ENCODE measurements around the gene GPRIN2.

Gene GPRIN2

DNA sequence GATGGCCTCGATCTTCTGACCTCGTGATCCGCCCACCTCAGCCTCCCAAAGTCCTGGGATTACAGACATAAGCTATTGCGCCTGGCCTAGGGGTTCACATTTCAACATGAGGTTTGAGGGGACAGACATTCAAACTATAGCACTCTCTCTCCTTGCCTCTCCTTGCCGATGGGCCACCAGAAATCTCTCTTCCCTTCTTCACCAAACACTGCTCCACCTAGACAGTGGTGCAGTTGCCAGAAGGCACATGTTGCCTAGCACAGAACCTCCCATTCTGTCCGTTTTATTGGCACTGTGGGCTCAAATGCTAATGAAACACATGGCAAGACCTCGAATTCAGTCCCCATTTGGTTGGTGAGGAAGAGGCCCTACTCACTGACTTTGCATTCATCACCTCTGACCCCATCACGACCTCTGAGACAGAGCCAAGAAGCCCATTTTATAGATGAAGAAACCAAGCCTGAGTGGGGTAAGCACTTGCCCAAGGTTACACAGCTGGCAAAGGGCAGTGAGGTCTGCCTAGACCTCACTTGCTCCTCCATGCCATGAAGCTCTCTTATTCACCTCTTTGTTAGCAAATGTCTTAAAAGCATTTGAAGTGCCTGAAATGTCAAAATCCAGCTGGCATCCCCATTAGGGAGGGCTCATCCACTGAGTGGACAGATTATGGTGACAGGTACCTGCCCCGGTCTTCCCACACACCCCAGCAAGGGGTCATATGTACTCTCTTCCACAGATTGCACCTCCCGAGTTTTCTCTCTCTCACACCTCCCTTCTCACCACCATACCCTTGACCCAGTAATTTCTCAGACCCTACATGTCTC is 34.0 kb downstream of the GPRIN2 start:
- H3K27me3 ChIP-seq (ENCODE audit: control insufficient read depth, low read length): no peaks in the 10 kb centered on the region
- no peaks in the 10 kb centered on the region for H3K36me3 ChIP-seq (ENCODE audit: control insufficient read depth, low read length)
- H3K4me3 ChIP-seq (ENCODE audit: low read length): no peak overlapping the region
- H3K79me2 ChIP-seq (ENCODE audit: control insufficient read depth, low read length): no peaks in the 10 kb centered on the region
- no peak for TF ChIP-seq EZH2phosphoT487 (IDR thresholded peaks at IDR 0.05; ENCODE audit: borderline replicate concordance, low read length)
- TF ChIP-seq, protein P1, sequence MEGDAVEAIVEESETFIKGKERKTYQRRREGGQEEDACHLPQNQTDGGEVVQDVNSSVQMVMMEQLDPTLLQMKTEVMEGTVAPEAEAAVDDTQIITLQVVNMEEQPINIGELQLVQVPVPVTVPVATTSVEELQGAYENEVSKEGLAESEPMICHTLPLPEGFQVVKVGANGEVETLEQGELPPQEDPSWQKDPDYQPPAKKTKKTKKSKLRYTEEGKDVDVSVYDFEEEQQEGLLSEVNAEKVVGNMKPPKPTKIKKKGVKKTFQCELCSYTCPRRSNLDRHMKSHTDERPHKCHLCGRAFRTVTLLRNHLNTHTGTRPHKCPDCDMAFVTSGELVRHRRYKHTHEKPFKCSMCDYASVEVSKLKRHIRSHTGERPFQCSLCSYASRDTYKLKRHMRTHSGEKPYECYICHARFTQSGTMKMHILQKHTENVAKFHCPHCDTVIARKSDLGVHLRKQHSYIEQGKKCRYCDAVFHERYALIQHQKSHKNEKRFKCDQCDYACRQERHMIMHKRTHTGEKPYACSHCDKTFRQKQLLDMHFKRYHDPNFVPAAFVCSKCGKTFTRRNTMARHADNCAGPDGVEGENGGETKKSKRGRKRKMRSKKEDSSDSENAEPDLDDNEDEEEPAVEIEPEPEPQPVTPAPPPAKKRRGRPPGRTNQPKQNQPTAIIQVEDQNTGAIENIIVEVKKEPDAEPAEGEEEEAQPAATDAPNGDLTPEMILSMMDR (IDR thresholded peaks at IDR 0.05; ENCODE audit: low read depth, low read length, poor library complexity, severe bottlenecking): no peak
- H4K20me1 ChIP-seq (ENCODE audit: control insufficient read depth, insufficient read depth, low read depth, low read length): no peaks in the 10 kb centered on the region
- no peaks in the 10 kb centered on the region for H3K9me2 ChIP-seq (replicated peaks; ENCODE audit: control insufficient read depth, low read length)
- H3K4me1 ChIP-seq (ENCODE audit: control insufficient read depth, low read length): no peaks in the 10 kb centered on the region
- peaks cover 14% of the 10 kb centered on the region; the same call in 1 of the 2 replicates for H3K9me3 ChIP-seq (ENCODE audit: control insufficient read depth, insufficient read depth, low read length)
- peaks cover 7% of the 10 kb centered on the region for H3F3A ChIP-seq (ENCODE audit: control insufficient read depth, insufficient read depth)
- no peak overlapping the region for H3K4me2 ChIP-seq (ENCODE audit: low read length)
- no peak overlapping the region for H3K27ac ChIP-seq (ENCODE audit: low read depth, low read length)

DNA sequence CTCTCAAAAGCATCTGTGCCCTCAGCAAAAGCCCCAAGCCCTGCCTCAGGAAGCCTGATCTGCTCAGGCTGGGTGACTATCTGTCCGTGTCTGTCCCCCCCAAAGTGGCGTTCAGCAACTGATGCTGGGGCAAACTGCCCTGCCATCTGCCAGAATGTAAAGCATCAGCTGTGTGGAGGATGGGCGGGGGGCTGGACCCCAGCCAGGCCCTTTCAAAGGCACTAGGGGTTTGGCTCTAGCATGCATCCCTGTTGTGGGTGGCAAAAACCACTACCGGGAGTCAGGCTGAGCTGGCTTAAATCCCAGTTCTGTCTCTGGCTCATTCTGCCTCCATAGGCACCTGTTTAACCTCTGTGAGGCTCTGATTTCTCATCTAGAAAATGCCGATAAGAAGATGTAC is 35.5 kb downstream of the GPRIN2 start:
- Histone ChIP-seq H4K20me1 (ENCODE audit: control insufficient read depth, insufficient read depth, low read depth, low read length) (no peaks in the 10 kb centered on the region), H3K4me1 (ENCODE audit: control insufficient read depth, low read length) (no peaks in the 10 kb centered on the region), H3F3A (ENCODE audit: control insufficient read depth, insufficient read depth) (peaks cover 4% of the 10 kb centered on the region), H3K4me3 (ENCODE audit: low read length) (no peak overlapping the region), H3K9me2 (replicated peaks; ENCODE audit: control insufficient read depth, low read length) (no peaks in the 10 kb centered on the region), H3K36me3 (ENCODE audit: control insufficient read depth, low read length) (no peaks in the 10 kb centered on the region), H3K27me3 (ENCODE audit: control insufficient read depth, low read length) (no peaks in the 10 kb centered on the region), H3K9me3 (ENCODE audit: control insufficient read depth, insufficient read depth, low read length) (peaks cover 8% of the 10 kb centered on the region; the same call in 1 of the 2 replicates), H3K79me2 (ENCODE audit: control insufficient read depth, low read length) (no peaks in the 10 kb centered on the region), H3K27ac (ENCODE audit: low read depth, low read length) (no peak overlapping the region), H3K4me2 (ENCODE audit: low read length) (no peak overlapping the region)
- TF ChIP-seq, protein P1 (IDR thresholded peaks at IDR 0.05; ENCODE audit: low read depth, low read length, poor library complexity, severe bottlenecking): no peak
- TF ChIP-seq EZH2phosphoT487 (IDR thresholded peaks at IDR 0.05; ENCODE audit: borderline replicate concordance, low read length): no peak

DNA sequence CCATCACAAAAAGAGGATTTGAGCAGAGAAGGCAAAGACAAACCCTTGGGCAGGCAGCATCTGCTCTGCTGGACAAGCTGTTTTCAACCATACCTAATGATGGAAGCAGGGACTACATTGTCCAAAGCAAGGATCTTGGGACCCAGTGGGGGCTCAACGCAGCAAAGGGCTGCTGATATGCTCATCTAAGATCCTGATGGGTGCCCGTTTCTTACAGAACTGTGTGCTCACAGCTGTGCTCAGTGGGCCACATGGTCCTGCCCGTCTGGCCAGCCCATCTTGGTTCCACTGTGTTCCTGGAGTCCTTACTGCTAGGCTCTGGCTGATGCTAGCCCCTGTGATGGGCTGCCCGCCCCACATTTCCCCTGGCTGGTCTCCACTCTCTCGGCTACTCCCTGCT is 36.1 kb downstream of the GPRIN2 start:
- H3K27ac ChIP-seq (ENCODE audit: low read depth, low read length): no peak overlapping the region
- no peaks in the 10 kb centered on the region for H3K4me1 ChIP-seq (ENCODE audit: control insufficient read depth, low read length)
- H3K4me3 ChIP-seq (ENCODE audit: low read length): no peak overlapping the region
- H4K20me1 ChIP-seq (ENCODE audit: control insufficient read depth, insufficient read depth, low read depth, low read length): no peaks in the 10 kb centered on the region
- no peak overlapping the region for H3K4me2 ChIP-seq (ENCODE audit: low read length)
- H3K36me3 ChIP-seq (ENCODE audit: control insufficient read depth, low read length): no peaks in the 10 kb centered on the region
- H3F3A ChIP-seq (ENCODE audit: control insufficient read depth, insufficient read depth): no peaks in the 10 kb centered on the region
- no peaks in the 10 kb centered on the region for H3K9me2 ChIP-seq (replicated peaks; ENCODE audit: control insufficient read depth, low read length)
- no peaks in the 10 kb centered on the region for H3K27me3 ChIP-seq (ENCODE audit: control insufficient read depth, low read length)
- H3K79me2 ChIP-seq (ENCODE audit: control insufficient read depth, low read length): no peaks in the 10 kb centered on the region
- no peak for TF ChIP-seq EZH2phosphoT487 (IDR thresholded peaks at IDR 0.05; ENCODE audit: borderline replicate concordance, low read length)
- TF ChIP-seq, protein P1 (IDR thresholded peaks at IDR 0.05; ENCODE audit: low read depth, low read length, poor library complexity, severe bottlenecking): no peak
- H3K9me3 ChIP-seq (ENCODE audit: control insufficient read depth, insufficient read depth, low read length): peaks cover 3% of the 10 kb centered on the region; the same call in 1 of the 2 replicates

Data from DOHH2 (cell line).